Transverse colon (tissue), 4 donors: Measurements from ENCODE around the gene DLG5.

Experiments
- EP300 ChIP-seq: sonication (generic); formaldehyde crosslinking; IDR thresholded peaks from one replicate; pipeline ENCODE4 v1.6.1; 2017; ENCODE audit warnings: antibody characterized with exemption, low read depth
- POLR2A ChIP-seq: fragments of 450-650 bp; IDR thresholded peaks from one replicate; pipeline ENCODE4 v1.6.1; 2016; ENCODE audit warnings: antibody characterized with exemption, mild to moderate bottlenecking, moderate library complexity
- POLR2AphosphoS5 ChIP-seq, 3 donors: sonication (generic); formaldehyde crosslinking; IDR thresholded peaks; one replicate each; pipeline ENCODE4 v1.6.1; 2016; ENCODE audit warnings: antibody characterized with exemption in 3 of 3
- TF ChIP-seq, protein P1 (sequence below), 5 experiments: fragments of 200-600 bp in 3 of 5; fragments of 450-650 bp in 2 of 5; sonication (generic) in 3 of 5; IDR thresholded peaks; 1 replicate in 2 of 5; 2 replicates in 3 of 5; pipeline ENCODE4 v1.5.1; 2016 to 2017; ENCODE audit warnings: antibody characterized with exemption in 5 of 5, inconsistent platforms in 3 of 5, mild to moderate bottlenecking in 2 of 5, moderate library complexity in 1 of 5

DNA sequence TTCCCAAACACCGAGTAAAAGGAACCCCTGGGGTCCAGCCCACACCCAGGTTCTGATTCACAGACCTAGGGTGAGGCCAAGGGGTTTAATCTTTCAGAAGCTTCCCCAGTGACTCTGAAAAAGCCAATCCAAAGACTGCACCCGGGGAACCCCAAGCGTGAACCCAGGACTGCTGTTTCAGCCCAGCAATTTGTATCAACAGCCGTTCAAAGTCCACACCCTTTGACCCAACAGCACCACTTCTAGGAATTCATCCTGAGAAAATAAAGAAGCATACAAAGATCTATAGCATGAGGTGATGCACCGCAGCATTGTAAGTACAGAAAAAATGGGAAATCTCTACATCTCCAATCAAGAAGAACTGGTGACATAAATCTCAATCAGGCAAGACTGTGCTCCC, 24.4 kb downstream of the DLG5 start:
- TF ChIP-seq, protein P1, sequence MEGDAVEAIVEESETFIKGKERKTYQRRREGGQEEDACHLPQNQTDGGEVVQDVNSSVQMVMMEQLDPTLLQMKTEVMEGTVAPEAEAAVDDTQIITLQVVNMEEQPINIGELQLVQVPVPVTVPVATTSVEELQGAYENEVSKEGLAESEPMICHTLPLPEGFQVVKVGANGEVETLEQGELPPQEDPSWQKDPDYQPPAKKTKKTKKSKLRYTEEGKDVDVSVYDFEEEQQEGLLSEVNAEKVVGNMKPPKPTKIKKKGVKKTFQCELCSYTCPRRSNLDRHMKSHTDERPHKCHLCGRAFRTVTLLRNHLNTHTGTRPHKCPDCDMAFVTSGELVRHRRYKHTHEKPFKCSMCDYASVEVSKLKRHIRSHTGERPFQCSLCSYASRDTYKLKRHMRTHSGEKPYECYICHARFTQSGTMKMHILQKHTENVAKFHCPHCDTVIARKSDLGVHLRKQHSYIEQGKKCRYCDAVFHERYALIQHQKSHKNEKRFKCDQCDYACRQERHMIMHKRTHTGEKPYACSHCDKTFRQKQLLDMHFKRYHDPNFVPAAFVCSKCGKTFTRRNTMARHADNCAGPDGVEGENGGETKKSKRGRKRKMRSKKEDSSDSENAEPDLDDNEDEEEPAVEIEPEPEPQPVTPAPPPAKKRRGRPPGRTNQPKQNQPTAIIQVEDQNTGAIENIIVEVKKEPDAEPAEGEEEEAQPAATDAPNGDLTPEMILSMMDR (IDR thresholded peaks at IDR 0.05): no peak
- TF ChIP-seq POLR2A (no peak), POLR2AphosphoS5 (IDR thresholded peaks at IDR 0.05) (no peak), EP300 (no peak)
